GM19238 (cell line): ENCODE results near the gene SLC22A12.

Experiments
- DNase-seq: peaks from one replicate; pipeline ENCODE4 v3.0.0; 2011; ENCODE audit warnings: low spot score; ENCODE audit not compliant: insufficient read length

Gene SLC22A12

GRCh38 chr11:64562723-64563351 lies 28.2 kb upstream of the SLC22A12 start:
- DNase-seq = no peak

- DNase-seq = no peak
Observed at GRCh38 chr11:64563966-64564365, 27.1 kb upstream of the SLC22A12 start.

GRCh38 chr11:64564419-64564818 lies 26.6 kb upstream of the SLC22A12 start:
- DNase-seq = no peak

GRCh38 chr11:64564947-64565889 lies 25.8 kb upstream of the SLC22A12 start:
- no peak for DNase-seq

- no peak for DNase-seq
Observed at GRCh38 chr11:64566042-64566914, 24.7 kb upstream of the SLC22A12 start.

- no peak for DNase-seq
Observed at GRCh38 chr11:64566915-64567891, 23.8 kb upstream of the SLC22A12 start.

GRCh38 chr11:64568041-64568571 lies 22.9 kb upstream of the SLC22A12 start:
- no peak for DNase-seq

GRCh38 chr11:64568584-64569140 lies 22.4 kb upstream of the SLC22A12 start:
- no peak for DNase-seq

GRCh38 chr11:64569300-64569970 lies 21.6 kb upstream of the SLC22A12 start:
- DNase-seq = no peak

- DNase-seq = no peak
Observed at GRCh38 chr11:64570341-64570740, 20.7 kb upstream of the SLC22A12 start.

GRCh38 chr11:64571050-64571409 lies 20.0 kb upstream of the SLC22A12 start:
- no peak for DNase-seq

GRCh38 chr11:64571410-64572091 lies 19.5 kb upstream of the SLC22A12 start:
- no peak for DNase-seq

GRCh38 chr11:64572143-64572542 lies 18.9 kb upstream of the SLC22A12 start:
- no peak for DNase-seq

GRCh38 chr11:64577202-64577601 lies 13.8 kb upstream of the SLC22A12 start:
- no peak for DNase-seq

- DNase-seq = no peak
Observed at GRCh38 chr11:64580412-64580811, 10.6 kb upstream of the SLC22A12 start.

GRCh38 chr11:64581057-64581523 lies 9.9 kb upstream of the SLC22A12 start:
- DNase-seq = no peak

- DNase-seq = no peak
Observed at GRCh38 chr11:64582885-64583284, 8.1 kb upstream of the SLC22A12 start.
